Mucosa of descending colon (tissue), 3 donors: ENCODE results near the gene CDK8. TPM values are rescaled to one million over a fixed set of nuclear protein-coding genes. Genes with fewer than 3 reads are reported as not detected.

Source experiments
- ATAC-seq: fragments of 200-7000 bp; cut with Tn5 transposase; one replicate; pipeline ENCODE4 v1.9.1; 2020; ENCODE audit warnings: mild to moderate bottlenecking, moderate library complexity
- DNase-seq, 3 donors: peaks; one replicate each; pipeline ENCODE4 v3.0.0-alpha.2; 2020
- H3K36me3 ChIP-seq: fragments of 200-600 bp; one replicate; pipeline ENCODE4 v1.8.0; 2021; ENCODE audit warnings: low read depth, mild to moderate bottlenecking
- H3K4me1 ChIP-seq: fragments of 200-600 bp; one replicate; pipeline ENCODE4 v1.8.0; 2021; ENCODE audit warnings: low read depth, mild to moderate bottlenecking
- H3K4me3 ChIP-seq: fragments of 200-600 bp; one replicate; pipeline ENCODE4 v1.8.0; 2021; ENCODE audit warnings: mild to moderate bottlenecking
- H3K9me3 ChIP-seq: fragments of 200-600 bp; one replicate; pipeline ENCODE4 v1.8.0; 2021; ENCODE audit warnings: mild to moderate bottlenecking
- CTCF ChIP-seq: fragments of 200-600 bp; IDR thresholded peaks from one replicate; pipeline ENCODE4 v1.8.0; 2022; ENCODE audit warnings: antibody characterized with exemption, mild to moderate bottlenecking
- intact Hi-C, 2 donors: fragments of 100-400 bp; cut with DNase I in 1 of 2; cut with micrococcal nuclease in 1 of 2; formaldehyde crosslinking; loops; one replicate each; pipeline versions ENCODE4 v1.11.0 to v1.11.1; 2022; cut with DNase I, micrococcal nuclease
- total RNA-seq, 3 donors: library from RNA; stranded (reverse); fragmentation: NEBNext Ultra II Directional in 2 of 3; extraction: Animal tissue kit (Norgen Biotek cat#: 25700) in 2 of 3; gene quantifications; one replicate each; pipeline versions ENCODE4 v1.2.1 to v1.2.4, GENCODE V29; 2021 to 2023
- donor health status: DM: no; HTN: no; CAD: no; lungs with moderate emphysema.
- donor health status: DM: no; HTN: no; CAD: no.
- donor health status: DM: no; HTN: yes; CAD: no.

The CDK8 gene
- total RNA-seq, 3 donors from 2014 or later = 20.4 to 45.1 (median 20.4) TPM

DNA sequence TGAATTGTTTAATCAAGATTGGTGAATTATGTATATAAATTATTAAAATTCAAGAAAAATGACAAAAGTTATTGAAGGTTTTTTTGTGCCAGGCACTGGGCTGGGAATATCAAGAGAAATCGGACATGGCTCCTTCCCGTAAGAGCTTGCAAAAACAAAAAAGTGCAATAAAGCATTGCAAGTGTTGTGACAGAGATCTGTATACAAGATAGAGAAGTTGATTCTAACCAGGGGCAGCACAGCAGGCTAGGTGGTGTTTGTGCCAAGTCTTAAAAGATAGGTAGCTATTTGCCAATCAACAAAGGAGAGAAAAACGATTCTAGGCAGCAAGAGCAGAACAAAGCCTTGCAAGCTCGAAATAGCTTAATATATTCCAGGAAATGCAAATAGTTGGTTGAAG, 179.8 kb downstream of the CDK8 start:
- Histone ChIP-seq H3K4me1 (no peaks in the 10 kb centered on the region), H3K9me3 (peaks cover 29% of the 10 kb centered on the region), H3K4me3 (no peak overlapping the region), H3K36me3 (no peaks in the 10 kb centered on the region)
- intact Hi-C loops = no loop called here
- DNase-seq = no peak
- TF ChIP-seq CTCF = no peak
- no peak for ATAC-seq

GRCh38 chr13:26435171-26435570, 181.2 kb downstream of the CDK8 start:
- intact Hi-C loops = no loop called here
- TF ChIP-seq CTCF = no peak
- no peak for ATAC-seq

DNA sequence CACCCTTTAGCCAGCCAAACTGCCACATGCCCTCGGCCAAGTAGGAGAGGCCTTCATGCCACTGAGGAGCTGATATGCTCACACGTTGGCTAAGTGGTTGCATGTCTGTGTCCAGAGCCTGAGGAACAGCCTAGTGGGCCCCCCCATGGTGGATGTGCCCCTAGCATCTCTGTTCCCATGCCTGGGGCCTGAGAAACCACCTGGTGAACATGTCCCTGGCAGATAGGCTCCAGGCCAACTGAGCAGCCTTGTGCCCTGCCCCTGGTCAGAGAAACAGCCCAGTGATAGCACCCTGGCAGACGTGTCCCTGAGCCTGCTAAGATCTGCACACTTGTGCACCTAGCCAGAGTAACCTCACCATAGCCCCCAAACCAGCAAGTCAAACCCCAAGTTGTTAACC, 181.7 kb downstream of the CDK8 start:
- TF ChIP-seq CTCF = no peak
- DNase-seq (no peak), ATAC-seq (no peak)
- intact Hi-C loops = no loop called here
- Histone ChIP-seq H3K4me1 (no peaks in the 10 kb centered on the region), H3K4me3 (no peak overlapping the region), H3K36me3 (no peaks in the 10 kb centered on the region), H3K9me3 (peaks cover 29% of the 10 kb centered on the region)

More at GRCh38 chr13:26435171-26435570, 181.2 kb downstream of the CDK8 start:
- H3K4me3 ChIP-seq = no peak overlapping the region
- peaks cover 29% of the 10 kb centered on the region for H3K9me3 ChIP-seq
- no peak for DNase-seq
- H3K4me1 ChIP-seq = no peaks in the 10 kb centered on the region
- no peaks in the 10 kb centered on the region for H3K36me3 ChIP-seq

DNA sequence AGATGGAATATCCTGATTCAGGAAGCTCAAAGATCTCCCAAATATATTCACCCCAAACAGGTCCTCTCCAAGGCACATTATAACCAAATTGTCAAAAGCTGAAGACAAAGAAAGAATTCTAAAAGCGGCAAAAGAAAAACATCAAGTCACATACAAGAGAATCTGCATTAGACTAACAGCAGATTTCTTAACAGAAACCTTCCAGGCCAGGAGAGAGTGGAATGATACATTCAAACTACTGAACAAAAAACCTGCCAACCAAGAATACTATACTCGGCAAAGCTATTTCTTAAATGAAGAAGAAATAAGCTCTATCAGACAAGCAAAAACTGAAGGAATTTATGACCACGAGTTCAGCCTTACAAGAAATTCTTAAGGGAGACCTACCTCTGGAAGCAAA, 183.0 kb downstream of the CDK8 start:
- intact Hi-C loops = no loop called here
- Histone ChIP-seq H3K4me3 (no peak overlapping the region), H3K36me3 (no peaks in the 10 kb centered on the region), H3K9me3 (peaks cover 29% of the 10 kb centered on the region), H3K4me1 (no peaks in the 10 kb centered on the region)
- no peak for TF ChIP-seq CTCF
- ATAC-seq (no peak), DNase-seq (no peak)

DNA sequence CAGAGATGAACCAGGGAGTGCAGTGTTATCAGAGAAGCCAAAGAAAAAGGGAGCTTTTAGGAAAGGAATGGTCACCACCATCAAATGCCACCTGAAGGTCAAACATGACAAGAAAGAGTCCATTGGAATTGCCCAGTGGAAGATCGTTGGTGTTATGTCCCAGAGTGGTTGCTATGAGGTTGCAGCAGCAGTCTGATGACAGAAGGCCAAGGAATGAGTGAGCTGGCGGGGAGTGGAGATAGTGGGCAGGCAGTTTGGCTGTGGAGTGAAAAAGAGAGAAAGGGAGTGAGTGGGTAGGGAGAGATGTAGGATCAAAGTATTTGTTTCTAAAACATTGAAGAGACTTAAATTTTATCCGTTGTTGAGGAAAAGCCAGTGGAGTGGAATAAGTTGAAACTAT, 186.2 kb downstream of the CDK8 start:
- DNase-seq (no peak), ATAC-seq (no peak)
- TF ChIP-seq CTCF = no peak
- Histone ChIP-seq H3K9me3 (peaks cover 29% of the 10 kb centered on the region), H3K4me3 (no peak overlapping the region), H3K4me1 (no peaks in the 10 kb centered on the region), H3K36me3 (no peaks in the 10 kb centered on the region)
- intact Hi-C loops = no loop called here

DNA sequence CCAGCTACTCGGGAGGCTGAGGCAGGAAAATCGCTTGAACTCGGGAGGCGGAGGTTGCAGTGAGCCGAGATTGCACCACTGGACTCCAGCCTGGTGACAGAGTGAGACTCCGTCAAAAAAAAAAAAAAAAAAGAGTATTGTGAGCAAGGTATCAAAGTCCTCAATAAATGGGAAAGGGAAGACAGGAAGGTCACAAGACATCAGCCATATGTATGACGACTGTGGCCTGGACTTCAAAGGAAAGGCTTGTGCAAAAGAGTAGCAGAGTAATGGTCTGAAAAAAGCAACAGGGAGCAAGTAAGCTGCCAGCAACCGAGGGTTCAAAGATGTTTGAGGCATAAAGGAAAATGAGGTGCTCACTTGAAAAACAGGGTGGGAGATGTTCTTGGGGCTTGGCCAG, 187.5 kb downstream of the CDK8 start:
- no peak for ATAC-seq
- DNase-seq = no peak
- intact Hi-C loops = no loop called here

More for the DNA sequence above, 187.5 kb downstream of the CDK8 start:
- Histone ChIP-seq H3K4me1 (no peaks in the 10 kb centered on the region), H3K9me3 (peaks cover 19% of the 10 kb centered on the region), H3K4me3 (no peak overlapping the region), H3K36me3 (no peaks in the 10 kb centered on the region)
- TF ChIP-seq CTCF = no peak
